IMR-90 (cell line): Measurements from ENCODE around the gene SNAP23. TPM values are rescaled to one million over a fixed set of nuclear protein-coding genes. Genes with fewer than 3 reads are reported as not detected.

Experiments
- ATAC-seq: fragments of 200-7000 bp; cut with Tn5 transposase; 2 replicates; pipeline ENCODE4 v1.9.1; 2020; ENCODE audit warnings: low read depth, mild to moderate bottlenecking, moderate library complexity
- BruUV-seq: library from RNA; stranded (reverse); fragments of 400-500 nt; replicated peaks from 2 replicates; lab custom pipeline; 2021; lab: Mats Ljungman, UMichigan
- CTCF ChIA-PET: fragments of 300-600 bp; formaldehyde crosslinking; extraction: SDS; loops from one replicate; lab custom pipeline; 2021; ENCODE audit warnings: antibody characterized with exemption; lab: Yijun Ruan, JAX
- POLR2A ChIA-PET: fragments of 300-600 bp; sonication (Branson Sonifier 250); formaldehyde crosslinking; loops from one replicate; lab custom pipeline; 2022; ENCODE audit warnings: antibody characterized with exemption; ENCODE audit not compliant: unreplicated experiment; lab: Charles Lee
- DNase-seq: peaks from one replicate; pipeline ENCODE4 v3.0.0; 2013
- H2AFZ ChIP-seq: replicated peaks from 2 replicates; pipeline ENCODE3; 2013; ENCODE audit warnings: low read length, mild to moderate bottlenecking; ENCODE audit not compliant: poor library complexity
- H2AK5ac ChIP-seq: 2 replicates; pipeline ENCODE4 v1.6.1; 2013; ENCODE audit warnings: low read depth, low read length, inconsistent platforms
- H2AK9ac ChIP-seq: replicated peaks from 2 replicates; pipeline ENCODE3; 2013; ENCODE audit warnings: mild to moderate bottlenecking, low read depth, low read length, moderate library complexity; ENCODE audit not compliant: poor library complexity
- H2BK120ac ChIP-seq: 2 replicates; pipeline ENCODE4 v1.6.1; 2013; ENCODE audit warnings: low read depth, low read length, inconsistent platforms
- H2BK15ac ChIP-seq: 3 replicates; pipeline ENCODE4 v1.6.1; 2013; ENCODE audit warnings: low read depth, low read length, inconsistent platforms
- H2BK20ac ChIP-seq: 2 replicates; pipeline ENCODE4 v1.6.1; 2013; ENCODE audit warnings: low read depth, mild to moderate bottlenecking, inconsistent platforms, low read length, moderate library complexity
- H2BK5ac ChIP-seq: 2 replicates; pipeline ENCODE4 v1.6.1; 2013; ENCODE audit warnings: mild to moderate bottlenecking, low read depth, low read length, inconsistent platforms; ENCODE audit not compliant: poor library complexity, severe bottlenecking
- H3K14ac ChIP-seq: replicated peaks from 2 replicates; pipeline ENCODE4 v1.6.1; 2013; ENCODE audit warnings: low read depth, low read length, inconsistent platforms
- H3K18ac ChIP-seq: 2 replicates; pipeline ENCODE4 v1.6.1; 2013; ENCODE audit warnings: low read depth, low read length, control low read depth
- H3K23ac ChIP-seq: 2 replicates; pipeline ENCODE4 v1.6.1; 2013; ENCODE audit warnings: low read depth, low read length, inconsistent platforms
- H3K27ac ChIP-seq: 2 replicates; pipeline ENCODE4 v1.5.1; 2013; ENCODE audit warnings: mild to moderate bottlenecking, control low read depth, low read length; ENCODE audit not compliant: insufficient read depth
- H3K27me3 ChIP-seq: 2 replicates; pipeline ENCODE4 v1.6.1; 2013; ENCODE audit warnings: low read length; ENCODE audit not compliant: control insufficient read depth, insufficient read depth
- H3K36me3 ChIP-seq: 2 replicates; pipeline ENCODE4 v1.6.1; 2013; ENCODE audit warnings: low read length, mixed read lengths; ENCODE audit not compliant: control insufficient read depth, insufficient read depth
- H3K4ac ChIP-seq: 2 replicates; pipeline ENCODE4 v1.6.1; 2013; ENCODE audit warnings: low read depth, low read length, inconsistent platforms
- H3K4me1 ChIP-seq: 2 replicates; pipeline ENCODE4 v1.6.1; 2013; ENCODE audit warnings: low read length, mixed read lengths; ENCODE audit not compliant: control insufficient read depth, insufficient read depth
- H3K4me2 ChIP-seq: 2 replicates; pipeline ENCODE4 v1.6.1; 2013; ENCODE audit warnings: low read depth, mild to moderate bottlenecking, control low read depth, low read length, moderate library complexity
- H3K4me3 ChIP-seq: 2 replicates; pipeline ENCODE4 v1.5.1; 2013; ENCODE audit warnings: low read depth, mild to moderate bottlenecking, control low read depth, low read length, moderate library complexity; ENCODE audit not compliant: insufficient read depth
- H3K56ac ChIP-seq: 2 replicates; pipeline ENCODE4 v1.6.1; 2013; ENCODE audit warnings: low read length, inconsistent platforms; ENCODE audit not compliant: insufficient read depth; ENCODE audit errors: extremely low read depth
- H3K79me1 ChIP-seq, 2 experiments: 2 replicates each; pipeline ENCODE4 v1.6.1; 2013; ENCODE audit warnings: low read length in 2 of 2, inconsistent platforms in 1 of 2, low read depth in 1 of 2
- H3K9ac ChIP-seq: 2 replicates; pipeline ENCODE4 v1.6.1; 2013; ENCODE audit warnings: low read depth, low read length, control low read depth
- H3K9me1 ChIP-seq: 2 replicates; pipeline ENCODE4 v1.6.1; 2013; ENCODE audit warnings: low read length, inconsistent platforms; ENCODE audit not compliant: insufficient read depth
- H3K9me3 ChIP-seq: 2 replicates; pipeline ENCODE4 v1.6.1; 2013; ENCODE audit warnings: low read length; ENCODE audit not compliant: control insufficient read depth, insufficient read depth
- H4K20me1 ChIP-seq: 2 replicates; pipeline ENCODE4 v1.6.1; 2013; ENCODE audit warnings: low read length, inconsistent platforms; ENCODE audit not compliant: insufficient read depth
- H4K5ac ChIP-seq: 2 replicates; pipeline ENCODE4 v1.6.1; 2013; ENCODE audit warnings: mild to moderate bottlenecking, low read depth, low read length, control low read depth
- H4K8ac ChIP-seq, 2 experiments: 2 replicates each; pipeline ENCODE4 v1.6.1; 2013; ENCODE audit warnings: low read depth in 2 of 2, low read length in 2 of 2, control low read depth in 1 of 2, inconsistent platforms in 1 of 2
- H4K91ac ChIP-seq: 2 replicates; pipeline ENCODE4 v1.6.1; 2013; ENCODE audit warnings: low read depth, low read length, inconsistent platforms; ENCODE audit not compliant: insufficient read depth
- FOS ChIP-seq: fragments of 150-350 bp; IDR thresholded peaks from 2 replicates; pipeline ENCODE4 v1.6.1; 2016; ENCODE audit warnings: low read depth, low read length
- MXI1 ChIP-seq: IDR thresholded peaks from 2 replicates; pipeline ENCODE4 v1.6.1; 2012; ENCODE audit warnings: low read depth, mild to moderate bottlenecking, low read length, moderate library complexity, borderline replicate concordance
- RCOR1 ChIP-seq: IDR thresholded peaks from 2 replicates; pipeline ENCODE4 v1.6.1; 2012; ENCODE audit warnings: mild to moderate bottlenecking, low read length, improper control_type of control experiment; ENCODE audit not compliant: insufficient replicate concordance
- SMC3 ChIP-seq: fragments of 150-350 bp; IDR thresholded peaks from 2 replicates; pipeline ENCODE4 v1.6.1; 2016; ENCODE audit warnings: low read depth, mild to moderate bottlenecking, antibody characterized with exemption, low read length, moderate library complexity
- WGBS, 2 experiments: methylation state at CpG; one replicate each; pipeline versions ENCODE4 v1.1.5 to v1.1.7; 2013; ENCODE audit warnings: missing lambda C conversion rate in 2 of 2; ENCODE audit not compliant: insufficient read length in 1 of 2; ENCODE audit errors: extremely low coverage in 2 of 2; 5-methylcytosine and 5-hydroxymethylcytosine counted together
- dilution Hi-C: fragments of 300-500 bp; cut with HindIII; formaldehyde crosslinking; loops from one replicate; pipeline ENCODE4 v1.14.3; 2018; ENCODE audit warnings: low sequenced_read_pairs; ENCODE audit not compliant: unreplicated experiment
- in situ Hi-C: fragments of 300-500 bp; cut with MboI; formaldehyde crosslinking; loops from 3 replicates; pipeline ENCODE4 v1.14.3; 2019; ENCODE audit warnings: low sequenced_read_pairs, inconsistent platforms, mixed read lengths
- intact Hi-C: fragments of 100-400 bp; cut with micrococcal nuclease; formaldehyde crosslinking; loops from 2 replicates; pipeline ENCODE4 v1.10.0; 2022
- polyA plus RNA-seq, 3 experiments: library from polyadenylated mRNA; depleted of rRNA; stranded (reverse); fragments of >200 nt; gene quantifications; 2 replicates each; pipeline ENCODE4 v1.2.3, GENCODE V29; 2012; ENCODE audit warnings: low replicate concordance in 1 of 3
- total RNA-seq: library from RNA; depleted of rRNA; stranded (reverse); fragments of >200 nt; gene quantifications from 2 replicates; pipeline ENCODE4 v1.2.3, GENCODE V29; 2012

The SNAP23 gene
- total and polyA plus RNA-seq, 2 of the 4 experiments (the other 2 are of a cell fraction), result 36.0 to 45.5 TPM

GRCh38 chr15:42503825-42504224 lies 8.4 kb downstream of the SNAP23 start:
- Histone ChIP-seq H2AK5ac (no peak overlapping the region), H3K23ac (no peak overlapping the region), H3K4me1 (peaks cover 15% of the 10 kb centered on the region), H3K27me3 (no peaks in the 10 kb centered on the region), H3K36me3 (peaks cover 2% of the 10 kb centered on the region; the same call in 1 of the 2 replicates), H3K9me1 (peaks cover 14% of the 10 kb centered on the region), H2AK9ac (no peak overlapping the region), H4K91ac (no peak overlapping the region), H4K20me1 (peaks cover 21% of the 10 kb centered on the region; the same call in 1 of the 2 replicates), H4K8ac (no peak overlapping the region), H3K4ac (no peak overlapping the region), H4K5ac (no peak overlapping the region), H3K79me1 (peaks cover 43 to 83% of the 10 kb centered on the region in 2 experiments), H2BK20ac (no peak overlapping the region), H3K9ac (no peak overlapping the region), H3K9me3 (no peaks in the 10 kb centered on the region), H2BK5ac (no peak overlapping the region), H3K4me3 (no peak overlapping the region), H2BK120ac (no peak overlapping the region), H2AFZ (no peak overlapping the region), H2BK15ac (no peak overlapping the region), H3K27ac (no peak overlapping the region), H3K4me2 (no peak overlapping the region), H3K56ac (no peak overlapping the region), H3K14ac (no peak overlapping the region), H3K18ac (no peak overlapping the region)
- ATAC-seq (no peak), DNase-seq (no peak)
- in situ Hi-C loops, result no loop called here
- TF ChIP-seq SMC3 (no peak), MXI1 (no peak), FOS (no peak), RCOR1 (no peak)
- intact Hi-C loops, result no loop called here
- dilution Hi-C loops, result no loop called here
- CTCF ChIA-PET, result no interaction called here
- WGBS, 2 experiments, result no CpG with 5 or more reads among the region's 1 CpG
- POLR2A ChIA-PET, result no interaction called here
- no TSS peak for BruUV-seq
